ENCODE measurements around the gene MAN2B1. TPM values are rescaled to one million over a fixed set of nuclear protein-coding genes. Genes with fewer than 3 reads are reported as not detected.

The MAN2B1 gene
- total and polyA plus RNA-seq, 2 of the 13 experiments (the other 11 are each of a cell fraction or from before 2014, with no cell fraction given) = 23.6 to 23.8 TPM

GRCh38 chr19:12611361-12611699, 55.2 kb downstream of the MAN2B1 start (continued):
- no peak for TF ChIP-seq ATF6 (CRISPR knock-in tag; conservative IDR thresholded peaks at IDR 0.05)
- peak; percentile 65 for TF ChIP-seq GABPA (IDR thresholded peaks at IDR 0.05; ENCODE audit: low read depth, low read length)
- peak; percentile 91 for TF ChIP-seq GABPA (CRISPR knock-in tag; IDR thresholded peaks at IDR 0.05; ENCODE audit: low read depth)
- no peak for TF ChIP-seq CCAR2 (optimal IDR thresholded peaks at IDR 0.05; ENCODE audit: low read depth, low read length)
- no peak for TF ChIP-seq ZNF704 (CRISPR knock-in tag; IDR thresholded peaks at IDR 0.05; ENCODE audit: borderline replicate concordance)
- no peak for TF ChIP-seq HNF1B (CRISPR knock-in tag; IDR thresholded peaks at IDR 0.05)
- TF ChIP-seq MAF1 (CRISPR knock-in tag; IDR thresholded peaks at IDR 0.05; ENCODE audit: borderline replicate concordance) = no peak
- TF ChIP-seq HDAC2 (CRISPR knock-in tag; IDR thresholded peaks at IDR 0.05) = no peak
- no peak for TF ChIP-seq RXRB (CRISPR knock-in tag; IDR thresholded peaks at IDR 0.05; ENCODE audit: borderline replicate concordance)
- TF ChIP-seq ADNP (CRISPR knock-in tag; IDR thresholded peaks at IDR 0.05) = no peak
- TF ChIP-seq ZNF644 (CRISPR knock-in tag; IDR thresholded peaks at IDR 0.05; ENCODE audit: low read depth) = no peak
- TF ChIP-seq SAFB2 (CRISPR knock-in tag; IDR thresholded peaks at IDR 0.05; ENCODE audit: borderline replicate concordance, low read depth) = no peak
- no peak for TF ChIP-seq SNRNP70 (IDR thresholded peaks at IDR 0.05; ENCODE audit: low read depth, low read length)
- TF ChIP-seq ZMYM2 (CRISPR knock-in tag; IDR thresholded peaks at IDR 0.05) = no peak
- TF ChIP-seq KDM3A (CRISPR knock-in tag; IDR thresholded peaks at IDR 0.05; ENCODE audit: low read depth) = no peak
- peak; percentile 22; the same call in 1 of the 2 replicates for TF ChIP-seq ZBTB21 (CRISPR knock-in tag; IDR thresholded peaks at IDR 0.05)
- TF ChIP-seq E2F2 (CRISPR knock-in tag; IDR thresholded peaks at IDR 0.05; ENCODE audit: borderline replicate concordance) = 0 out of 2 replicates have a peak, but pooled peaks have one; percentile 2
- TF ChIP-seq HNRNPK (IDR thresholded peaks at IDR 0.05; ENCODE audit: low read depth, low read length, poor library complexity, severe bottlenecking) = no peak
- no peak for TF ChIP-seq SMC3 (IDR thresholded peaks at IDR 0.05; ENCODE audit: low read length)
- peak; percentile 4; the same call in 1 of the 2 replicates for TF ChIP-seq ERF (CRISPR knock-in tag; IDR thresholded peaks at IDR 0.05)
- TF ChIP-seq SMARCC2 (IDR thresholded peaks at IDR 0.05) = no peak
- TF ChIP-seq ZNF746 (CRISPR knock-in tag; IDR thresholded peaks at IDR 0.05) = no peak
- TF ChIP-seq GMEB2 (CRISPR knock-in tag; IDR thresholded peaks at IDR 0.05; ENCODE audit: low read depth) = no peak
- peak; percentile 71; the same call in 1 of the 2 replicates for TF ChIP-seq KAT8 (CRISPR knock-in tag; IDR thresholded peaks at IDR 0.05)
- TF ChIP-seq SAP130 (CRISPR knock-in tag; IDR thresholded peaks at IDR 0.05; ENCODE audit: low read depth) = peak; percentile 64; the same call in 1 of the 2 replicates
- no peak for TF ChIP-seq ARHGAP35 (CRISPR knock-in tag; IDR thresholded peaks at IDR 0.05; ENCODE audit: borderline replicate concordance)

Data from HepG2 (cell line).